Hematopoietic multipotent progenitor cell treated with erythropoietin and hydrocortisone succinate and interleukin-3 and kit ligand, for 8 days (in vitro differentiated cells): Measurements from ENCODE around the gene HS3ST6.
A peak's percentile ranks its signal among the peaks of the same experiment; 100 is the strongest.
"Not testable (repeated sequence)": the region's sequence is repeated elsewhere in the genome, so short reads cannot be mapped to it uniquely, and the experiment has no call there.

Experiments used
- DNase-seq: peaks from one replicate; pipeline ENCODE4 v3.0.0-alpha.2; 2015

The HS3ST6 gene

DNA sequence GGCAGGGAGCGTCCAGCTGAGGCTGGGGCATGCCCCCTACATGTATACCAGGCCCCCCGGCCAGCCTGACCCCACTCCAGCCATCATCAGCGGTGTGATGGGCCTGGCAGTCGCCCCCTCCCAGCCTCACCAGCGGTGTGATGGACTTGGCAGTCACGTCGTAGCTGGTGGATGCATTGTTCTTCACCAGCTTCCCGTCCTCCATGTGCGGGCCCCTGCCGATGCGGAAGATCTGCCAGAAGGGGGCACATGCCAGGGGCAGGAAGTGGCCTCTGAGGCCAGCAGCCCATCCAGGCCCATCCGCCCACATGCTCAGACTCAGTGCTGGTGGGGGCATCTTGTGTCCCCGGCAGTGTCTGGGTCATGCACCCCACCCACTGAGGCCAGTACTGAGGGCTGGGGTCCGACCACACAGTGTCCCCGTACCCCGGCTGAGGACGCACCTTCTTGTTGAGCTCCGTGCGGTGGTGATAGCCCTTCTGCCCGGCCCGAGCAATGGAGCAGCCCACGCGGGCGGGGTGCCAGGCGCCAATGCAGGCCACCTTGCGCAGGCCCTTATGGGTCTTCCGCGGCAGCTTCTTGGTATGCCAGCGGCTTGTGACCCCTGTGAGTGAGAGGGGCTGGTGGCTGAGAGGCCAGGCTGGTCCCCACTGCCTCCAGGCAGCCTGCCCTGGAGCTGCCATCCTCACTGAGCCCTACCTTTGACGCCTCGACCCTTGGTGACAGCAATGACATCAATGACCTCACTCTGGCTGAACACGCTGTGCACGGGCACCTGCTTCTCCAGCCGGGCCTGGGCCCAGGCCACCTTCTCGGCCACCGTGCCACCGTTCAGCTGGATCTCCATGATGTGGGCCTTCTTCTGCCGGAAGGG lies 28.5 kb upstream of the HS3ST6 start:
- DNase-seq: no peak

GRCh38 chr16:1945559-1946391 lies 27.6 kb upstream of the HS3ST6 start:
- no peak for DNase-seq

DNA sequence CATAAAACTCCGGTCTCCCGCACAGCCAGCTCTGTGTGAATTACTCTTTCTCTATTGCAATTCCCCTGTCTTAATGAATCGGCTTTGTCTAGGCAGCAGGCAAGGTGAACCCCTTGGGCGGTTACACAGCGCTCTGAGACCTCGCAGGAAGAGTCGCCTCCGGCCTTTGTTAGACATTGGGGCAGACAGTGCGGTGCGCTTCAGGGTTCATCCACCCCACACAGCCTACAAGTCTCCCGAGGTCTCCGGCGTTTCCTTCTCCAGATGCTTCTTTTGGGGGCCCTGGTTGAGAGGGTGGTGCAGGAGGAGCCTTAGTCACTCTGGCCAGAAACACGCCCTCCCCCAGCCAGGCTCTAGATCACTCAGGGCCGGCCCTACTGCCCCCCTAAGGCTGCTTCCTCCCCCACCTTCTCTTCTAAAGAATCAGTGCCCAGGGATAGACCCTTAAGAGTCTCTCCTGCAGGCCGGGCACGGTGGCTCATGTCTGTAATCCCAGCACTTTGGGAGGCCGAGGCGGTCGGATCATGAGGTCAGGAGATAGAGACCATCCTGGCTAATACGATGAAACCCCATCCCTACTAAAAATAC lies 26.5 kb upstream of the HS3ST6 start:
- DNase-seq: no peak

DNA sequence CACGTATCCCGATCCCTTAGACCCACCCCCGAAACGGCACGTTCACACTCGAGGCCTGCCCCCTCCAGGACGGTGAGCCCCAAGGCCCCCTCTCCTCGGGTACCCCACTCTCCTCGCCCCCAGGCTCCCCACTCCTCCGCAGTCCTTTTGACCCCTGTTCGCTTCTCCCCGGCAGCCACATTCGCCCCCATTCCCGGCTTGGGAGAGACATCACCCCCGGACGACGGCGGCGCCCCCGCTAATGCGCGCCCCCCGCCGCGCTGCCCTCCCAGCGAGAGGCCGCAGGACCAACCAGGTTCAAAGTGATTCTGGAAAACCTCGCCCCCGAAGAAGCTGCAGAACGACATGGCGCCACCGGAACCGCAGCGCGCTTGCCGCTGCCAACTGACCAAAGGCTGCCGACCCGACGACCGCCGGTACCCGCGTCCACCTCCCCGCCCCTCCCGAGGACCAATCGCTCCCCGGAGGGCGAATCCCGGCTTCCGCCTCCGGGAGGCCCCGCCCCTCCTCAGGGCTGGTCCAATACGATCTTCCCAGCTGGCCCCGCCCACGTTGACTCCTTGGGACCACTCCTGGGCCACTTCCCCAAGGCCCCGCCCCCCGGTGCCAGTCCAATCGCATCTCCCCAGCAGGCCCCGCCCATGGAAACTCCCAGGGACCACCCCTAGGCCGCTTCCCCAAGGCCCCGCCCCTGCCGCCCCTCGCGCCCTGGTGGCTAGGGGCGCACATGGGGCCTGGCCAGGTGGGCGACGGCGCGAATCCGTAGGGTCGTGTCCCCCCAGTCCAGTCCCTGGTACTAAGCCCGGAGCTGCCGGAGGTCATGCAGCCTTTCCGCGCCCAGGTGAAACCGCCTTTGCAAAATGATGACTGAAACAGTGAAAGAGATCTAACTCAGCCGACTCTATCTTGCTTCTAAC lies 24.9 kb upstream of the HS3ST6 start, which contains the start of gene MSRB1:
Gene MSRB1 (minus strand): TSS at position 390 of the 917 bp plus-strand sequence. CDS start 43 bp downstream, at position 347.
- peak; percentile 98 for DNase-seq

GRCh38 chr16:1942047-1942809 lies 24.0 kb upstream of the HS3ST6 start:
- DNase-seq: peak; percentile 29

DNA sequence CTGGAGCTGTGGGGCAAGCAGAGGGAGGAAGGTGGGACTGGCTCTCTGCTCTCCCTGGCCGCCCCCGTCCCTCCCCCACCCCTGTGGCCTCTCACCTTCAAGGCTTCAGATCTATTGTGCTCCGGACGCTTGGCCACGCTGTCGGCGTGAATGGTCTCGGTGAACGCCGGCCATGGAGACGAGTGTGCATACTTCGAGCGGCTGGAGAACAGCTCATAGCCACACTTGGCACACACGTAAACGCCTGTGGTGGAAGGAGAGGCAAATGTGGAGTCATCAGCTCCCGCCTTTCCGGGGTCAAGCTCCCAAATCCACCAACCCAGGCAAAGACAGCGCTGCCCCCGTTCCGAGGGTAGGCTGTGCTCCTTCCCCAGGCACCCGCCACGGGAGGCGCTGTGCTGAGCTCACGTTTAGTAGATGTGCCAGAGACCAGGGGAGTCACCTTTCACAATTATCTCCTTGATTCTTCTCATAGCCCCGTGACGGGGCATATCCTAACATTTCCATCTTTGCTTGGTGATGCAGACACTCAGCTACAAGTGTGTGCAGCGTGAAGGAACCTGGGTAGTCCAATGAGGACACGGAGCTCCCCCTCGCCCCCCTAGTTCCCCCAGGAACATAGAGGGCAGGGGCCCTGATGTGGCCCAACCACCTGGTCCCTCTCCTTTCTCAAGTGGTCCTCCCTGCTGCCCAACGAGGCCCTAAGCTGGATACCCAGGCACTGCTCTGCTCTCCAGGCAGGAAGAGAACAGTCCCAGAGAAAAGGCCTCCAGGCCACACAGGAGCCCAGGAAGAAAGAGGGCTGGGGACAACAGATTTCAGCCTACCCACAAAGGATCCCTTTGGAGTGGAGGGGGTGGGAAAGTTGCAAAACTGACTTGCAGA lies 23.2 kb upstream of the HS3ST6 start:
- DNase-seq: no peak

DNA sequence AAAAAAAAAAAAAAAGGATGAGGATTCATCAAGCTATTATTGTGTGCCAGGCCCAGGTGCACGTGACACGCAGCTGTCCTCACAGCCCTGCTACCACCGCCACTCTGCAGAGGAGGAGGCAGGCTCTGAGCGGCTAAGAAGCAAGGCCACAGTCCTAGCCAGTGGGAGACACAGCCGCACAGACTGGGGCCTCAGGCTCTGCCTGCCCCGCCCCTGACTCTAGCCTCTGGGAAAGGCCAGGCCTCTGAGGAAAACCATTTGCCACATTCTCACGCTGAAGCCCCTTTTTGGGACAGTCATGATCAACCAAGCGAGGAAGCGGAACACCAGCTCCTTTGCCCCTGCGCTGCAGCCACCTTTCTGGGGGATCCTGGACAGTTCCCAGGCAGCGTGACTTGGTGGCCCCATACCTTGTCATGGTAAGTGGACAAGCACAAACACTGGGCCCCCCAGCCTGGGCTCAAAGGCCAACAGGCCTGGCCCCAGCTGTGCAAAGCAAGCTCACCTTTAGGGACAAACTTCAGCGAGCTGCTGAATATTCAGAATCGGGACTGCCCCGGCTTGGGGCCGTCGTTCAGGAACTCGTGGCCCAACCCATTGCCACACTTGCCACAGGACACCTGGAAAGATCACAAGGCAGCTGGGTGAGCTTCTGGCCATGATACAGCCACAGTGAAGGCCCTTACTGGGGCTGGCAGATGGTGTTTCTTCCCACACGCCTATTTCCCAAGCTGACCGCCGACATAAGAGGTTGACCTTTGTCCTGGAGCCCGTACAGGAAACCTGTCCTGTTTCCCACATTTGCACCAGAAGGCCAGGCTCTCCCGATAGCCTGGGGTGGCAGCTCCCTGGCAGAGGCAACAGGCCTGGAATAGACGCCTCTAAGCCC lies 22.3 kb upstream of the HS3ST6 start:
- no peak for DNase-seq

GRCh38 chr16:1939833-1940232 lies 21.6 kb upstream of the HS3ST6 start:
- not testable (repeated sequence) for DNase-seq

- no peak for DNase-seq
These were observed 20.7 kb upstream of the HS3ST6 start for GRCh38 chr16:1938910-1939309.

DNA sequence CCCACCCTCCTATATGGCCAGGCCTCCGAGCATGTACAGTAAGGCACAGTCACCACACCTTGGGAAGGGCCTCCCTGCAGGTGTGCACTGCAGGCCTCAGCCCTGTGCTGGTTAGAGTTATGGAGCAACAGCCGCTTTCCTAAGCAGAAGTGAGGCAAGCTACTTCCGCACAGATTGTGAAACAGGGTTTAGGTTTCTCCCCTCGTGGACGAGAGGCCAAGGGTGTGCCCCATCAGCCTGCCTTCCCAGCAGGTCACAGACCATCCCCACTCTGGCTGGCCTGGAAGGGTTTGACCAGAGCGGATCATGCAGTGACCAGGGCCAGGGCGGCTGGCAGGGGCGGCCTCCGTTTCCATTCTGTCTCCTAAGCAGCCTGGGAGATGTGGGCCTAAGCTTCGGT lies 20.1 kb upstream of the HS3ST6 start:
- no peak for DNase-seq

DNA sequence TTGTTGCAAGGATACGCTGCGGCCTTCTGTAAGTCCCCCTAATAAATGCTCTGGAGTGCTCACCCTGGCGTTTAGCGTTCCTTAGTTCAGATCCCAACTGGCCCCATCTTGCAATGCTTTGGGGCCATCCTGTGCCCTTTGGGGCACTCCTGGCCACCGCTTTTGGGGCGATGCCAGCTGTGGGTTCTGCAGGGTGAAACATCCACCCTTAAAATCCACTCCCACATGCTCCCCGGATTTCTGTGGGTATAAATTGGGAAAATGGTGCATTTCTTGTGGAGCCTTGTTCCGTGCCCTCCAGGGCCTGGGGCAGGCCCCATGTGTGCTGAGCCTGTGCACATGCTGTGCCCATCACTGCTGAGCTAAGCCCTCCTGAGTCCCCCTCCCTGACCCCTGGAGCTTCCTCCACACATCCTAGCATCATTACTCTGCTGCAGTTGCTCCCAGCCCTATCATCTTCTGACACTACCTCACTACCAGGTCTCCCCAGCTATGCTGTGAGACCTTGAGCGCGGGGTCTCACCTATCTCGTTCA lies 18.8 kb upstream of the HS3ST6 start:
- DNase-seq: no peak

GRCh38 chr16:1933097-1933661 lies 15.0 kb upstream of the HS3ST6 start:
- no peak for DNase-seq

GRCh38 chr16:1932050-1933028 lies 14.1 kb upstream of the HS3ST6 start:
- peak; percentile 17 for DNase-seq

DNA sequence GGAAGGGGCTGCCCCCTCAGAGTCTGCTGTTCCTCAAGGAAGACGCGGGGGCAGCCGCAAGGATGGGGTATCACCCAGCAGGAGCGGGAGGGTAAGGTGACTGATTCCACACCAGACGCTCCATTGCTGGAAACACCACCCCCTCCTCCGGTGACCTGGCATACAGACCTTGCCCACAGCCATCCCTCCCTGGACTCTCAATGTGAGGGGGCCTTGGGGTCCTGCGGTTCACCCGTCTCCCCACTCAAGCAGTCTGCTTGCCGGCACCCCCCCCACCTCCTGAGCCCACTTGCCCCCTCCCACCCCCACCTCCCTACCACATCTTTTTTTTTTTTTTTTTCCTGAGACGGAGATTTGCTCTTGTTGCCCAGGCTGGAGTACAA lies 12.1 kb upstream of the HS3ST6 start:
- no peak for DNase-seq

DNA sequence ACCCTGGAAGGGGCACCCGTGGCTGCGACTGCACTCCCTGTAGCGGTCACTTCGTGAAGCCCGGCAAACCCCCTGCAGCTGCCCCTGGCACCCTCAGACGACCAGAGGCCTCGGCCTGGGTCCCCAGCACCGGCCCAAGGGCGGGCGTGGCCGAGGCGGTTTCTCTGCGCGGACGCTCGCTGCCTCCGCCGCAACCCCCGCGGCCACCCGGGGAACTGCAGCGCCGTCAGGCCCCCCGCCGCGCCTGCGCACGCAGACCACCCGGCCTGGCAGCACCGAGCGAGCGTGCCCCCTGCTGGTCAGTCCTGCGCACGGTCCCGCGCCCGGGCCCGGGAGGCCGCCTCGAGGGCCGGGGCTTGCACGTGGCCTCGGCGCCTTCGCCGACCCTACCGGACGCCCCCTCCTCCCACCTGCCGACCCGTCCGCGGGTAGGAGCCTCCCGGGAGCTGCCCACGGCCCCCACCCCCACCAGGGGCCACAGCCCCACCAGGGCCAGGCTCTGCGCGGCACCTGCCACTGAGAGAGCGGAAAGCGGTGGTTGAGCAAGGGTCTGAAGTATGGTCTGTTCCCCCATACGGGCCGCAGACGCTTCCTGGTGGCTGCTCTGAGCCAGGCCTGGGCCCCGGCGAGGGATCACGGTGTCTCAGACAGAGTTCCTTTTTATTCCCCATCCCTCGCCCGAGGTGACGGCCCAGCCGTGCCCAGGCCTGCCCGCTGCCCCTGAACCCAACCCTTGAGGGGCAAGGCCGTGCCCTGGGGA lies 11.5 kb upstream of the HS3ST6 start:
- DNase-seq: peak; percentile 79

DNA sequence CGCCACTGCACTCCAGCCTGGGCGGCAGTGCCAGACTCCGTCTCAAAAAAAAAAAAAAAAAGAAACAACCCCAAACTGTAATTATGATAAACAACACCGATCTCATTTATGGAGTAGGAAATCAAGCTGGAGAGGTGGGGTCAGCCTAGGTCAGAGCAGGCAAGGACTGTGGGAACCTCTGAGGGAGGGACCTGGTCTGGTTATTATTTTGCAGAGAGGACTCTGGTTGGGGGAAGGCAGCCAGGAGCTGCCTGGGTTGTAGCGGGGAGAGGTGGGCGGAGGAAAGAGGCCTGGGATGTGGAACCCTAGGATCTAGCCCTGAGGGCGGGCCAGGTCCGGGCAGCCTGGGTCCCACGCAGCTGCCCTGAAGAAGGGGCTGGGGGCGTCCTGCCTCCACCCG lies 10.9 kb upstream of the HS3ST6 start:
- peak; percentile 41 for DNase-seq

DNA sequence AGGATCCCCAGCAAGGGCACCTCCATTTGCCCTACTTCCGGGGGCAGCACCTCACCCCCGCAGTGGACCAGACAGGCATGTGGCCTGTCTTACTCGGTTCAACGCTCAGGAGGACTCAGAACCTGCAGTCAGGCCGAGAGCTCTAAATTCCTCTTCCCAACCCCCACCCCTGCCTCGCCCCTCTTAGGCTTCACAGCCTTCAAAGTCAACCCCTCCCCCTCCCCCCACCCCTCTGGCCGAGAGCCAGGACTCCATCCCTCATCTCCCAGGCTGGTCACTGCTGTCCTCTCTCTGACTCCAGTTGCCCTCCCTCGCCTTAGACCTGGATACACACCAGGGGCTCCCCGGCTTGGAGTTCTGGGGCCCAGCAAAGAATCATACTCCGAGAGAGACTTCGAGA lies 8.1 kb upstream of the HS3ST6 start:
- no peak for DNase-seq
